ENCODE data around the gene AFAP1.

The AFAP1 gene

DNA sequence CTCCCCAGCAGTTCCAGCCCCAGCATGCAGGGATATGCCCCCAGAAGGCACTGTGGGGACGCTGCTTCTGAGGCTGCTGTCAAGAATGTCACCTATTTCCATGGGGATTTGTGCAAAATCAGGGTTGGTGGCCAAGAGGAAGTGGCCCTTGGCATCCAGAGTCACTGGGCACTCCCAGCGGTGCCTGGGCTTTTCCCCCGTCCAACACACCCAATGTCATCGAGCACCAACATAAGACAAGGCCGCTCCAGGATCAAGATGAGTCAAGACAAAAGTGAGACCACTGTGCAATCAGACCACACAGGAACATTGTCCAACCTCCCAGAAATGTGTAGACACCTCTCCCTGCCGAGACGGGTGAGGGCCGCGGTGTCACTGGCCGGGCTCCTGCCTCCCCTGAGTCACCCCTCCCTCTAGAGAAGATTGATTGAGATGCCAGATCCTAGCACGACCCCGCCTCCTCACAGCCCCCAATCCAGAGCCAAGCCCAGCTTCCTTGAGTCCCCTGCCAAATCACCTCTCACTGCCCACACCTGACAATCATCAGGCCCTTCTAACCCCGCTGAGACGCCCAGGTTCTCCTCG is 194.3 kb downstream of the AFAP1 start:
- no peaks in the 10 kb centered on the region for H3K9me3 ChIP-seq (ENCODE audit: insufficient read depth, low read length)
- no peak for TF ChIP-seq SUZ12 (IDR thresholded peaks at IDR 0.05; ENCODE audit: extremely low read depth, insufficient read depth, insufficient read length)
- TF ChIP-seq YY1 (IDR thresholded peaks at IDR 0.05; ENCODE audit: insufficient read depth, insufficient read length), result no peak
- no peak for TF ChIP-seq ZNF274 (IDR thresholded peaks at IDR 0.05; ENCODE audit: low read depth, low read length)
- H3K27me3 ChIP-seq (ENCODE audit: insufficient read depth, insufficient read length), result peaks cover 4% of the 10 kb centered on the region
- H3K4me1 ChIP-seq (ENCODE audit: insufficient read depth, insufficient read length), result peaks cover 3% of the 10 kb centered on the region
- no peak overlapping the region for H3K9ac ChIP-seq (ENCODE audit: insufficient read length, low read depth)
- H3K36me3 ChIP-seq (ENCODE audit: insufficient read depth, insufficient read length, low read length), result no peaks in the 10 kb centered on the region
- DNase-seq (ENCODE audit: low read depth, low spot score), result no peak
- H3K4me3 ChIP-seq (ENCODE audit: insufficient read length, low read depth), result no peak overlapping the region

DNA sequence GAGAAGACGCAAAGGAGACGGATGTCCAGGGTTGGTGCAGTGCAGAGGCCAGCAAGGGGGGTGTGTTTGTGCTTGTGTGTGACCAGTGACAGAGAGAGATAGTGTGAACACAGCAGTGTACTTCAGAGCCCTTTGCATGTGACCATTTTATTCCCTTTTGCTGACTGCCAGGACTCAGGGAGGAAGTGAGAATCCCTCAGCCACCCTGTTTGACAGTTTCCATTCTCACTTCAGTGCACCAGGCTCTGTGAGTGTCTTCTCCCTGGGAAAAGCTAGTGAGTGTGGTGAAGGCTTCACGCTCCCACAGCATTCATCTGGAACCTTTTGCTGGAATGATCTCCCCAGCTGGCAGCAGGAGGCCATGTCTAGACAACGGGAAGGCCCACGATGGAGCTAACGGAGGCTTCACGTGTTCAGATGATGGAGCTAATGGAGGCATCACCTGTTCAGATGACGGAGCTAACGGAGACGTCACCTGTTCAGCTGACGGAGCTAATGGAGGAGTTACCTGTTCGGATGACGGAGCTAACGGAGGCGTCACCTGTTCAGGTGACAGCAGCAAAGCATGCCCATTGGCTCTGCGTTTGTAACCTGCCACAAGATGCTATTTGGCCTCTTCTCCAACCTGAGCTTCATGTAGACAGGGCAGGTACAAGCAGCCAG is 195.4 kb downstream of the AFAP1 start:
- no peaks in the 10 kb centered on the region for H3K36me3 ChIP-seq (ENCODE audit: insufficient read depth, insufficient read length, low read length)
- no peaks in the 10 kb centered on the region for H3K9me3 ChIP-seq (ENCODE audit: insufficient read depth, low read length)
- H3K9ac ChIP-seq (ENCODE audit: insufficient read length, low read depth), result no peak overlapping the region
- H3K27me3 ChIP-seq (ENCODE audit: insufficient read depth, insufficient read length), result peaks cover 4% of the 10 kb centered on the region
- peaks cover 3% of the 10 kb centered on the region for H3K4me1 ChIP-seq (ENCODE audit: insufficient read depth, insufficient read length)
- TF ChIP-seq SUZ12 (IDR thresholded peaks at IDR 0.05; ENCODE audit: extremely low read depth, insufficient read depth, insufficient read length) (no peak), YY1 (IDR thresholded peaks at IDR 0.05; ENCODE audit: insufficient read depth, insufficient read length) (no peak), ZNF274 (IDR thresholded peaks at IDR 0.05; ENCODE audit: low read depth, low read length) (no peak)
- DNase-seq (ENCODE audit: low read depth, low spot score), result no peak
- no peak overlapping the region for H3K4me3 ChIP-seq (ENCODE audit: insufficient read length, low read depth)

DNA sequence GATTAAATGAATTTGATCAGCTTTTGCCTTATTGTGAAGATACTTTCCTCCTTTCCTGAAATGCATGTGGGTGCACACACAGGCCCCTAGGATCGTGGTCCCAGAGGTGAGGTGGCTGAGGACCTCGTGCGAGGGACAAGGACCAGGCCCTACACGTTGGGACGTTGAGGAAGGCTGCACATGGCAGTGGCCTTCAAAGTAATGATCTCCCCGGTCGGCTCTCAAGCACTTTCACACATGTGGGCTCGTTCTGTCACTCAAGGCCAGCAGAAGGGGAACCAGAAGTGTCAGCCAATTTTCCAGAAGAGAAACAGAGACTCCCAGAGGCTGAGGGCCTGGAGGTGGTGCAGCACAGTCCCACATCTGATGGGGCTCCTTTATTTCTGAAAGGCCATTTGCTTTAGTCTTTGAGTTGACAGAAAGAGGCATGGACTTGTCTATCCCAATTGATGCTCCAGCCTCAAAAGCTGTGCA is 196.8 kb downstream of the AFAP1 start:
- no peak overlapping the region for H3K4me3 ChIP-seq (ENCODE audit: insufficient read length, low read depth)
- no peak overlapping the region for H3K9ac ChIP-seq (ENCODE audit: insufficient read length, low read depth)
- H3K36me3 ChIP-seq (ENCODE audit: insufficient read depth, insufficient read length, low read length), result no peaks in the 10 kb centered on the region
- no peak for DNase-seq (ENCODE audit: low read depth, low spot score)
- peaks cover 4% of the 10 kb centered on the region for H3K27me3 ChIP-seq (ENCODE audit: insufficient read depth, insufficient read length)
- no peaks in the 10 kb centered on the region for H3K9me3 ChIP-seq (ENCODE audit: insufficient read depth, low read length)
- TF ChIP-seq YY1 (IDR thresholded peaks at IDR 0.05; ENCODE audit: insufficient read depth, insufficient read length) (no peak), ZNF274 (IDR thresholded peaks at IDR 0.05; ENCODE audit: low read depth, low read length) (no peak), SUZ12 (IDR thresholded peaks at IDR 0.05; ENCODE audit: extremely low read depth, insufficient read depth, insufficient read length) (no peak)
- H3K4me1 ChIP-seq (ENCODE audit: insufficient read depth, insufficient read length), result peaks cover 3% of the 10 kb centered on the region

GRCh38 chr4:7741946-7742806 is 197.5 kb downstream of the AFAP1 start:
- no peaks in the 10 kb centered on the region for H3K36me3 ChIP-seq (ENCODE audit: insufficient read depth, insufficient read length, low read length)
- no peak for TF ChIP-seq ZNF274 (IDR thresholded peaks at IDR 0.05; ENCODE audit: low read depth, low read length)
- TF ChIP-seq YY1 (IDR thresholded peaks at IDR 0.05; ENCODE audit: insufficient read depth, insufficient read length), result no peak
- TF ChIP-seq SUZ12 (IDR thresholded peaks at IDR 0.05; ENCODE audit: extremely low read depth, insufficient read depth, insufficient read length), result no peak
- no peak overlapping the region for H3K9ac ChIP-seq (ENCODE audit: insufficient read length, low read depth)
- peaks cover under 1% of the 10 kb centered on the region for H3K4me1 ChIP-seq (ENCODE audit: insufficient read depth, insufficient read length)
- no peak overlapping the region for H3K4me3 ChIP-seq (ENCODE audit: insufficient read length, low read depth)
- H3K9me3 ChIP-seq (ENCODE audit: insufficient read depth, low read length), result no peaks in the 10 kb centered on the region
- H3K27me3 ChIP-seq (ENCODE audit: insufficient read depth, insufficient read length), result peaks cover 4% of the 10 kb centered on the region
- DNase-seq (ENCODE audit: low read depth, low spot score), result no peak

DNA sequence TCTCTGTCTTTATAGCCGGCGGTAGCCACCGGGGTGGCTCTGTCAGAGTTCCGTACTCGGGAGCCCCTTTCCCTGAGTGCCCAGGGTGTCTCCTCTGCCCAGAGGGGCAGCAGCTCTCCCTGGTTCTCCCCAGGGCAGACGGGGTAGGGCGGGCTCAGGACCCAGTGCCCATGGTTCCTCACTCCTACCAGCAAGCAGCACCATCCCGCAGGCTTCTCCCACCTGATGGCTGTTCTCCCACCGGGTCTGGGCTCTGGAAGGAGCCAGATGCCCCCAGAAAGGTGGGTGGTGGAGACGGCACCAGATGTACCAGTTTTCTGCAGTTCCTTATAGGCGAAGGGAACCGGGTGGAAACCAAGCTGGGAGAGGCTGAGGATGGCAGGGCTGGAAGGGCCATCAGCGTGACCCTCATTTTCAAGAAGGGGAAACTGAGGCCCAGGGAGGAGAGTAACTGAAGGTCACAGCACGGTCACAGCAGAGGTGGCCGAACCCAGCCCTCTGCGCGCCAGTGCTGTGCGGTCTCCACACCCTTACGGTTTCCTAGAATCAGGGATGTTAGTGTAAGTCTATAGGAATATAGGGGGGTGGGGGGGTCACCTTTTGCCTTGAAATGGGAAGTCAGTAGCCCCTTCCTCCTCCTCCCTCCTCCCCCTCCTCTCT is 198.7 kb downstream of the AFAP1 start:
- no peaks in the 10 kb centered on the region for H3K4me1 ChIP-seq (ENCODE audit: insufficient read depth, insufficient read length)
- no peaks in the 10 kb centered on the region for H3K9me3 ChIP-seq (ENCODE audit: insufficient read depth, low read length)
- H3K27me3 ChIP-seq (ENCODE audit: insufficient read depth, insufficient read length), result peaks cover 4% of the 10 kb centered on the region

GRCh38 chr4:7739918-7740865 is 199.5 kb downstream of the AFAP1 start:
- Histone ChIP-seq H3K4me3 (ENCODE audit: insufficient read length, low read depth) (no peak overlapping the region), H3K36me3 (ENCODE audit: insufficient read depth, insufficient read length, low read length) (no peaks in the 10 kb centered on the region), H3K27me3 (ENCODE audit: insufficient read depth, insufficient read length) (peaks cover 2% of the 10 kb centered on the region), H3K9ac (ENCODE audit: insufficient read length, low read depth) (no peak overlapping the region), H3K4me1 (ENCODE audit: insufficient read depth, insufficient read length) (no peaks in the 10 kb centered on the region), H3K9me3 (ENCODE audit: insufficient read depth, low read length) (no peaks in the 10 kb centered on the region)
- no peak for DNase-seq (ENCODE audit: low read depth, low spot score)
- TF ChIP-seq YY1 (IDR thresholded peaks at IDR 0.05; ENCODE audit: insufficient read depth, insufficient read length), result no peak
- no peak for TF ChIP-seq ZNF274 (IDR thresholded peaks at IDR 0.05; ENCODE audit: low read depth, low read length)
- no peak for TF ChIP-seq SUZ12 (IDR thresholded peaks at IDR 0.05; ENCODE audit: extremely low read depth, insufficient read depth, insufficient read length)

More for the DNA sequence above, 198.7 kb downstream of the AFAP1 start:
- Histone ChIP-seq H3K4me3 (ENCODE audit: insufficient read length, low read depth) (no peak overlapping the region), H3K36me3 (ENCODE audit: insufficient read depth, insufficient read length, low read length) (no peaks in the 10 kb centered on the region), H3K9ac (ENCODE audit: insufficient read length, low read depth) (no peak overlapping the region)
- no peak for DNase-seq (ENCODE audit: low read depth, low spot score)
- TF ChIP-seq SUZ12 (IDR thresholded peaks at IDR 0.05; ENCODE audit: extremely low read depth, insufficient read depth, insufficient read length) (no peak), YY1 (IDR thresholded peaks at IDR 0.05; ENCODE audit: insufficient read depth, insufficient read length) (no peak), ZNF274 (IDR thresholded peaks at IDR 0.05; ENCODE audit: low read depth, low read length) (no peak)
